Measurements from ENCODE around the gene BCCIP.

GRCh38 chr10:125878957-125879835 is 55.9 kb downstream of the BCCIP start:
- TF ChIP-seq EZH2 (IDR thresholded peaks at IDR 0.05; ENCODE audit: insufficient read depth, poor library complexity, severe bottlenecking) (no peak), EZH2phosphoT487 (IDR thresholded peaks at IDR 0.05; ENCODE audit: insufficient read depth, low read depth) (no peak)
